ENCODE results near the gene NRROS.
A peak's percentile ranks its signal among the peaks of the same experiment; 100 is the strongest.
"Not testable (repeated sequence)": the region's sequence is repeated elsewhere in the genome, so short reads cannot be mapped to it uniquely, and the experiment has no call there.

The NRROS gene

DNA sequence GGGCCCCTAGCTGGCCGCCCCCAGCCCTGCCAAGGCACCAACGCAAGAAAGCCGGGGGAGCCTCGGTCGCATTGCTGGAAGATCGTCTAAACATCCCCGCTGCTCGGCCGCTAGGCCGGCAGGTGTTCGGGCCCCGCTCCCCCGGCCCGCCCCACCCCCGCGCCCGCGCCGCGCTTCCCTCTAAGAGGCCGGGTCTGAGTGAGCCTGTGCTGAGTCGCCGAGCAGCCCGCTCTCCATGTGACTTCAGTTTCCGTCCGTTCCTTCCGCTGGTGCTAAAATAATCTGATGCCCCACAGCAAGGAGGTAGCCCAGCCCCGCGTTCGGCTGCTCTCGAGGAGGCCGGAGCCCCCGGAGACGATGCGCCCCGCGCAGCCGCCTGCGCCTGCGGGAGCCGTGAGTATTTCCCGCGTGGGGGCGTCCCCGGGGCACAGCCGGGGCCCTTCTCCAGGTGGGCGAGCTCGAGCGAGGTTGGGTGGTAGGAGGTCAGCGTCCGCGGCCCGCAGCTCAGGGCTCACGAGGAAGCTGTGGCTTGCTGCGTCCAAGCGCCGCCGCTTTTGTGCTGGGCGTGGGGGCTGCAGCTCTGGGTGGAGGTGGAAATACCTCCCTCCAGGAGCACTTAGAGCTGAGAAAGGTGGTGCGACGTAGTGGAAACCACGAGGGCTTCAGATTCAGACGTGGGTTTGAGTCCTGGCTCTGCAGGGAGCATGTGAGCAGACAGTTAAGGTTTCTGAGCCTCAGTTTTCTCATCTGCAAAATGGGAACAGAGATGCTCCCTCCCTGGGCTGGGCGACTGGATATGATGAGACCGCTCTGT is at the start of gene NRROS:
Gene NRROS (plus strand): TSS at position 212 of the 814 bp plus-strand sequence. CDS start 14,846 bp downstream, outside the sequence.
- TF ChIP-seq EZH2 (optimal IDR thresholded peaks at IDR 0.05; ENCODE audit: low read depth, low read length) (no peak), EZH2phosphoT487 (IDR thresholded peaks at IDR 0.05; ENCODE audit: low read length) (no peak)
- TF ChIP-seq, protein P1, sequence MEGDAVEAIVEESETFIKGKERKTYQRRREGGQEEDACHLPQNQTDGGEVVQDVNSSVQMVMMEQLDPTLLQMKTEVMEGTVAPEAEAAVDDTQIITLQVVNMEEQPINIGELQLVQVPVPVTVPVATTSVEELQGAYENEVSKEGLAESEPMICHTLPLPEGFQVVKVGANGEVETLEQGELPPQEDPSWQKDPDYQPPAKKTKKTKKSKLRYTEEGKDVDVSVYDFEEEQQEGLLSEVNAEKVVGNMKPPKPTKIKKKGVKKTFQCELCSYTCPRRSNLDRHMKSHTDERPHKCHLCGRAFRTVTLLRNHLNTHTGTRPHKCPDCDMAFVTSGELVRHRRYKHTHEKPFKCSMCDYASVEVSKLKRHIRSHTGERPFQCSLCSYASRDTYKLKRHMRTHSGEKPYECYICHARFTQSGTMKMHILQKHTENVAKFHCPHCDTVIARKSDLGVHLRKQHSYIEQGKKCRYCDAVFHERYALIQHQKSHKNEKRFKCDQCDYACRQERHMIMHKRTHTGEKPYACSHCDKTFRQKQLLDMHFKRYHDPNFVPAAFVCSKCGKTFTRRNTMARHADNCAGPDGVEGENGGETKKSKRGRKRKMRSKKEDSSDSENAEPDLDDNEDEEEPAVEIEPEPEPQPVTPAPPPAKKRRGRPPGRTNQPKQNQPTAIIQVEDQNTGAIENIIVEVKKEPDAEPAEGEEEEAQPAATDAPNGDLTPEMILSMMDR (IDR thresholded peaks at IDR 0.05; ENCODE audit: low read length) = no peak
- peaks cover 7% of the 10 kb centered on the region; the same call in 1 of the 2 replicates for H3K36me3 ChIP-seq (replicated peaks; ENCODE audit: insufficient read depth, low read length)
- H3K4me3 ChIP-seq (ENCODE audit: low read length) = peak within 1 kb of the TSS; percentile 87
- no peaks in the 10 kb centered on the region for H3K9me3 ChIP-seq (replicated peaks; ENCODE audit: insufficient read depth, low read length)
- peak within 1 kb of the TSS; percentile 83 for H3K27ac ChIP-seq (ENCODE audit: low read length)
- peaks cover 31% of the 10 kb centered on the region for H3K4me1 ChIP-seq (ENCODE audit: low read length)
- peak within 1 kb of the TSS; percentile 84 for H2AFZ ChIP-seq (ENCODE audit: low read length)
- peak; percentile 96 for DNase-seq
- peaks cover 27% of the 10 kb centered on the region for H3F3A ChIP-seq (ENCODE audit: insufficient read depth, low read length)
- no peaks in the 10 kb centered on the region for H3K9me2 ChIP-seq (replicated peaks; ENCODE audit: insufficient read depth, low read length)
- H3K4me2 ChIP-seq (ENCODE audit: low read depth, low read length) = peak within 1 kb of the TSS; percentile 66
- H3K27me3 ChIP-seq (replicated peaks; ENCODE audit: insufficient read depth, low read length) = no peaks in the 10 kb centered on the region
- H3K9ac ChIP-seq (ENCODE audit: low read length) = peak within 1 kb of the TSS; percentile 86
- H3K79me2 ChIP-seq (ENCODE audit: low read length) = peaks cover 51% of the 10 kb centered on the region
- peaks cover 16% of the 10 kb centered on the region for H4K20me1 ChIP-seq (ENCODE audit: insufficient read depth, low read length)

DNA sequence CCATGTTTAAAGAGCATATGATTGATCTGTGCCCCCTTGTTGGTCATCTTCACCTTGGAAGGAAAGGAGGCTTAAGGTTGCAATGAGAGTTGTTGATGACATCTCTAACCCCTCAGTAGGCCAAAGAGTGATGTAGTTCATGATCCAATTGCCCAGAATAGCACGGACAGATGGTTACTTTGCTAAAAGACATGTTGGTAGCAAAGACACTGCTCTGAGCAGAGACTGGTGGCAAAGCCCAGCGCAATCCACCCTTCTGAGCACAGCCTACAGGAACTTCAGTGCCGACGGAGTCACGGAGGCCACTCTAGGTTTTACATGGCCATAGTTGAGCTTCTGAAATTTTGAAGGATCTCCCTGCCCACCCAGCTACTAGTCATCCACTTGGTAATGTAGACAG is 49.2 kb upstream of the NRROS start:
- Histone ChIP-seq H3K27ac (ENCODE audit: low read length) (no peak overlapping the region), H2AFZ (ENCODE audit: low read length) (no peak overlapping the region), H3K4me3 (ENCODE audit: low read length) (no peak overlapping the region), H3F3A (ENCODE audit: insufficient read depth, low read length) (no peaks in the 10 kb centered on the region), H3K9me2 (replicated peaks; ENCODE audit: insufficient read depth, low read length) (no peaks in the 10 kb centered on the region), H3K4me1 (ENCODE audit: low read length) (no peaks in the 10 kb centered on the region), H3K9me3 (replicated peaks; ENCODE audit: insufficient read depth, low read length) (no peaks in the 10 kb centered on the region), H3K4me2 (ENCODE audit: low read depth, low read length) (no peak overlapping the region), H3K36me3 (replicated peaks; ENCODE audit: insufficient read depth, low read length) (no peaks in the 10 kb centered on the region; the same call in 1 of the 2 replicates), H3K79me2 (ENCODE audit: low read length) (no peaks in the 10 kb centered on the region), H4K20me1 (ENCODE audit: insufficient read depth, low read length) (no peaks in the 10 kb centered on the region), H3K9ac (ENCODE audit: low read length) (no peak overlapping the region), H3K27me3 (replicated peaks; ENCODE audit: insufficient read depth, low read length) (no peaks in the 10 kb centered on the region)
- TF ChIP-seq, protein P1 (IDR thresholded peaks at IDR 0.05; ENCODE audit: low read length) = no peak
- TF ChIP-seq EZH2phosphoT487 (IDR thresholded peaks at IDR 0.05; ENCODE audit: low read length) (no peak), EZH2 (optimal IDR thresholded peaks at IDR 0.05; ENCODE audit: low read depth, low read length) (no peak)
- no peak for DNase-seq

DNA sequence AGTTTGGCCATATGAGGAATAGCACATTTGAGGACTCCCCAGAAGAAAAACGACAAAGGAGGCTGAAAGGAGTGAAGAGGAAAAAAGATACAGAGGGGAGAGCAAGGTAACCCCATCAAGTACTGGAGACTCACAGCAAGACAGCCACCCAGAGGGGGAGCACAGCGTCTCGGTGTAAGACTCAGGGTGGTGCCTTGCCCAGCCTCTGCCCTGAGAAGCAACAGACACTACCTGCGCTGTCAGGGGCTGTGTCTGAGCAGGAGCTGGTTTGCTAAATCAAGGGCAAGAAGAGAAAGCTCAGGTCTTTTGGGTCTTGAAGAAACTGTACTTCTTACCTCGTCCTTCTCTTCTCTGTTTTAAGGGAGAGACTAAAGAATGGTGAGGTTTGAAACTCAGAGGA is 43.1 kb upstream of the NRROS start:
- no peak overlapping the region for H2AFZ ChIP-seq (ENCODE audit: low read length)
- no peaks in the 10 kb centered on the region for H3F3A ChIP-seq (ENCODE audit: insufficient read depth, low read length)
- no peaks in the 10 kb centered on the region for H3K36me3 ChIP-seq (replicated peaks; ENCODE audit: insufficient read depth, low read length)
- H3K4me3 ChIP-seq (ENCODE audit: low read length) = no peak overlapping the region
- no peak overlapping the region for H3K9ac ChIP-seq (ENCODE audit: low read length)
- H3K27me3 ChIP-seq (replicated peaks; ENCODE audit: insufficient read depth, low read length) = no peaks in the 10 kb centered on the region; the same call in 1 of the 2 replicates
- H3K9me2 ChIP-seq (replicated peaks; ENCODE audit: insufficient read depth, low read length) = no peaks in the 10 kb centered on the region
- TF ChIP-seq EZH2phosphoT487 (IDR thresholded peaks at IDR 0.05; ENCODE audit: low read length) (no peak), EZH2 (optimal IDR thresholded peaks at IDR 0.05; ENCODE audit: low read depth, low read length) (no peak)
- TF ChIP-seq, protein P1 (IDR thresholded peaks at IDR 0.05; ENCODE audit: low read length) = no peak
- H3K9me3 ChIP-seq (replicated peaks; ENCODE audit: insufficient read depth, low read length) = no peaks in the 10 kb centered on the region
- no peaks in the 10 kb centered on the region; the same call in 1 of the 2 replicates for H3K4me1 ChIP-seq (ENCODE audit: low read length)
- H3K79me2 ChIP-seq (ENCODE audit: low read length) = no peaks in the 10 kb centered on the region
- DNase-seq = no peak
- H4K20me1 ChIP-seq (ENCODE audit: insufficient read depth, low read length) = no peaks in the 10 kb centered on the region
- no peak overlapping the region for H3K27ac ChIP-seq (ENCODE audit: low read length)
- no peak overlapping the region for H3K4me2 ChIP-seq (ENCODE audit: low read depth, low read length)

DNA sequence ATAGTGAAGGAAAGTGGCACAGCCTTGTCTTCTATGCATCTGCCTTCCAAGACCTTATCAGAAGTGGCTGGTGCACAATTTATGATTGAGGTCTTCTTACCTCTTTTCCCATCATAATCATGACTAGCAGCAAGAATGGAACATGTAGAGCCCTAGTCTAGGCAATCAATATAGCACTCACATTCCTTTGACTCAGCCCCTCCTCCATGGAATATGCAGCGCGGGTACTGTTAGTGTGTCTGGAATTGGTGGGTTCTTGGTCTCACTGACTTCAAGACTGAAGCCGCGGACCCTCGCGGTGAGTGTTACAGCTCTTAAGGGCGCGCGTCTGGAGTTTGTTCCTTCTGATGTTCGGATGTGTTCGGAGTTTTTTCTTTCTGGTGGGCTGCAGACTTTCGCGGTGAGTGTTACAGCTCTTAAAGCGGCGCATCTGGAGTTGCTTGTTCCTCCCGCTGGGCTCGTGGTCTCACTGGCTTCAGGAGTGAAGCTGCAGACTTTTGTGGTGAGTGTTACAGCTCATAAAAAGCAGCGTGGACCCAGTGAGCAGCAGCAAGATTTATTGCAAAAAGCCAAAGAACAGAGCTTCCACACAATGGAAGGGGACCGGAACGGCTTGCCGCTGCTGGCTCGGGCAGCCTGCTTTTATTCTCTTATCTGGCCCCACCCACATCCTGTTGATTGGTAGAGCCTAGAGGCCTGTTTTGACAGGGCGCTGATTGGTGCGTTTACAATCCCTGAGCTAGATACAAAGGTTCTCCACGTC is 41.3 kb upstream of the NRROS start:
- H4K20me1 ChIP-seq (ENCODE audit: insufficient read depth, low read length); H3K9me2 ChIP-seq (replicated peaks; ENCODE audit: insufficient read depth, low read length); H3K9ac ChIP-seq (ENCODE audit: low read length); H3F3A ChIP-seq (ENCODE audit: insufficient read depth, low read length); H3K79me2 ChIP-seq (ENCODE audit: low read length); H3K27ac ChIP-seq (ENCODE audit: low read length); H3K27me3 ChIP-seq (replicated peaks; ENCODE audit: insufficient read depth, low read length); H3K4me3 ChIP-seq (ENCODE audit: low read length); H3K36me3 ChIP-seq (replicated peaks; ENCODE audit: insufficient read depth, low read length); DNase-seq; H3K4me1 ChIP-seq (ENCODE audit: low read length); H2AFZ ChIP-seq (ENCODE audit: low read length); H3K4me2 ChIP-seq (ENCODE audit: low read depth, low read length); H3K9me3 ChIP-seq (replicated peaks; ENCODE audit: insufficient read depth, low read length): not testable (repeated sequence)

All from MM.1S (cell line).